WTC11 (cell line): Measurements from ENCODE around the gene MORC1. TPM values are rescaled to one million over a fixed set of nuclear protein-coding genes. Genes with fewer than 3 reads are reported as not detected.

Experiments
- ATAC-seq: fragments of 200-7000 bp; cut with Tn5 transposase; 2 replicates; pipeline ENCODE4 v1.10.0; 2021; ENCODE audit warnings: mild to moderate bottlenecking, moderate library complexity
- CTCF ChIA-PET: fragments of 300-600 bp; sonication (Branson Sonifier 250); formaldehyde crosslinking; loops from one replicate; lab custom pipeline; 2021; ENCODE audit warnings: antibody characterized with exemption; lab: Charles Lee
- POLR2A ChIA-PET: fragments of 350-600 bp; sonication (Branson Sonifier 250); formaldehyde crosslinking; loops from one replicate; lab custom pipeline; 2021; ENCODE audit warnings: antibody characterized with exemption; lab: Charles Lee
- DNase-seq: peaks from one replicate; pipeline ENCODE4 v3.0.0; 2021; ENCODE audit warnings: low spot score
- H3K27ac Mint-ChIP-seq: 2 replicates; pipeline ENCODE4 v1.8.0; 2021; ENCODE audit warnings: mixed read lengths
- H3K27me3 Mint-ChIP-seq: 2 replicates; pipeline ENCODE4 v1.8.0; 2021; ENCODE audit warnings: low read depth, mild to moderate bottlenecking, moderate library complexity, mixed read lengths
- H3K36me3 Mint-ChIP-seq: 2 replicates; pipeline ENCODE4 v1.8.0; 2021; ENCODE audit warnings: mixed read lengths
- H3K4me1 Mint-ChIP-seq: 2 replicates; pipeline ENCODE4 v1.8.0; 2022; ENCODE audit warnings: mixed read lengths
- H3K4me3 Mint-ChIP-seq: 2 replicates; pipeline ENCODE4 v1.8.0; 2021; ENCODE audit warnings: mild to moderate bottlenecking, moderate library complexity, mixed read lengths
- H3K9me3 Mint-ChIP-seq: 2 replicates; pipeline ENCODE4 v1.8.0; 2021; ENCODE audit warnings: mixed read lengths
- E2F1 ChIP-seq: sonication (generic); formaldehyde crosslinking; IDR thresholded peaks from 2 replicates; pipeline ENCODE4 v1.8.0; 2022; ENCODE audit warnings: mild to moderate bottlenecking, missing genetic modification reagents
- EMX1 ChIP-seq: fragments of 250-450 bp; sonication (Bioruptor Pico); IDR thresholded peaks from 2 replicates; pipeline ENCODE4 v1.8.0; 2021; ENCODE audit warnings: mild to moderate bottlenecking
- ESRRA ChIP-seq: sonication (generic); formaldehyde crosslinking; IDR thresholded peaks from 2 replicates; pipeline ENCODE4 v1.8.1; 2022; ENCODE audit warnings: mild to moderate bottlenecking, missing genetic modification reagents, borderline replicate concordance
- FOXP4 ChIP-seq: sonication (generic); formaldehyde crosslinking; IDR thresholded peaks from 2 replicates; pipeline ENCODE4 v1.8.0; 2022; ENCODE audit warnings: mild to moderate bottlenecking, missing genetic modification reagents
- MLX ChIP-seq: sonication (generic); formaldehyde crosslinking; IDR thresholded peaks from 2 replicates; pipeline ENCODE4 v1.8.1; 2023; ENCODE audit warnings: mild to moderate bottlenecking, missing genetic modification reagents, moderate library complexity
- TEAD1 ChIP-seq: sonication (generic); formaldehyde crosslinking; IDR thresholded peaks from 2 replicates; pipeline ENCODE4 v1.8.0; 2022; ENCODE audit warnings: mild to moderate bottlenecking, missing genetic modification reagents
- TEAD4 ChIP-seq: sonication (generic); formaldehyde crosslinking; IDR thresholded peaks from 2 replicates; pipeline ENCODE4 v1.8.0; 2022; ENCODE audit warnings: mild to moderate bottlenecking, missing genetic modification reagents
- ZBTB21 ChIP-seq: sonication (generic); formaldehyde crosslinking; IDR thresholded peaks from 2 replicates; pipeline ENCODE4 v1.8.1; 2023; ENCODE audit warnings: mild to moderate bottlenecking, missing genetic modification reagents, borderline replicate concordance
- ZNF317 ChIP-seq: sonication (generic); formaldehyde crosslinking; IDR thresholded peaks from 2 replicates; pipeline ENCODE4 v1.8.1; 2023; ENCODE audit warnings: low read depth, mild to moderate bottlenecking, moderate library complexity, missing genetic modification reagents, borderline replicate concordance
- ZNF512 ChIP-seq: sonication (generic); formaldehyde crosslinking; IDR thresholded peaks from 2 replicates; pipeline ENCODE4 v1.8.1; 2022; ENCODE audit warnings: missing genetic modification reagents, borderline replicate concordance
- total RNA-seq: library from RNA; stranded (reverse); gene quantifications from 3 replicates; pipeline ENCODE4 v1.2.3, GENCODE V29; 2021
- TF ChIP-seq, protein P1 (sequence below): fragments of 250-450 bp; sonication (Bioruptor Pico); IDR thresholded peaks from 2 replicates; pipeline ENCODE4 v2.1.2; 2022; ENCODE audit warnings: mild to moderate bottlenecking, moderate library complexity
- TF ChIP-seq, protein P2 (sequence below): sonication (generic); formaldehyde crosslinking; conservative IDR thresholded peaks from 2 replicates; pipeline ENCODE4 v1.8.1; 2023; ENCODE audit warnings: mild to moderate bottlenecking, low read depth, missing genetic modification reagents, moderate library complexity

Gene MORC1
- total RNA-seq, 1 experiment from 2014 or later: not detected

- TF ChIP-seq ZNF317 (CRISPR knock-in tag): no peak
- TF ChIP-seq, protein P1, sequence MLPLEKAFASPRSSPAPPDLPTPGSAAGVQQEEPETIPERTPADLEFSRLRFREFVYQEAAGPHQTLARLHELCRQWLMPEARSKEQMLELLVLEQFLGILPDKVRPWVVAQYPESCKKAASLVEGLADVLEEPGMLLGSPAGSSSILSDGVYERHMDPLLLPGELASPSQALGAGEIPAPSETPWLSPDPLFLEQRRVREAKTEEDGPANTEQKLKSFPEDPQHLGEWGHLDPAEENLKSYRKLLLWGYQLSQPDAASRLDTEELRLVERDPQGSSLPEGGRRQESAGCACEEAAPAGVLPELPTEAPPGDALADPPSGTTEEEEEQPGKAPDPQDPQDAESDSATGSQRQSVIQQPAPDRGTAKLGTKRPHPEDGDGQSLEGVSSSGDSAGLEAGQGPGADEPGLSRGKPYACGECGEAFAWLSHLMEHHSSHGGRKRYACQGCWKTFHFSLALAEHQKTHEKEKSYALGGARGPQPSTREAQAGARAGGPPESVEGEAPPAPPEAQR (CRISPR knock-in tag): no peak
These were observed at the start of gene MORC1 (continued) for GRCh38 chr3:109117939-109118338.

- H3K4me1 Mint-ChIP-seq: peaks cover 23% of the 10 kb centered on the region
- no peaks in the 10 kb centered on the region; the same call in 1 of the 2 replicates for H3K9me3 Mint-ChIP-seq
- no peak overlapping the region for H3K4me3 Mint-ChIP-seq
- ATAC-seq (no peak), DNase-seq (no peak)
- POLR2A ChIA-PET: no interaction called here
- CTCF ChIA-PET: no interaction called here
- H3K27ac Mint-ChIP-seq: no peak overlapping the region
- no peaks in the 10 kb centered on the region for H3K36me3 Mint-ChIP-seq
- TF ChIP-seq, protein P2, sequence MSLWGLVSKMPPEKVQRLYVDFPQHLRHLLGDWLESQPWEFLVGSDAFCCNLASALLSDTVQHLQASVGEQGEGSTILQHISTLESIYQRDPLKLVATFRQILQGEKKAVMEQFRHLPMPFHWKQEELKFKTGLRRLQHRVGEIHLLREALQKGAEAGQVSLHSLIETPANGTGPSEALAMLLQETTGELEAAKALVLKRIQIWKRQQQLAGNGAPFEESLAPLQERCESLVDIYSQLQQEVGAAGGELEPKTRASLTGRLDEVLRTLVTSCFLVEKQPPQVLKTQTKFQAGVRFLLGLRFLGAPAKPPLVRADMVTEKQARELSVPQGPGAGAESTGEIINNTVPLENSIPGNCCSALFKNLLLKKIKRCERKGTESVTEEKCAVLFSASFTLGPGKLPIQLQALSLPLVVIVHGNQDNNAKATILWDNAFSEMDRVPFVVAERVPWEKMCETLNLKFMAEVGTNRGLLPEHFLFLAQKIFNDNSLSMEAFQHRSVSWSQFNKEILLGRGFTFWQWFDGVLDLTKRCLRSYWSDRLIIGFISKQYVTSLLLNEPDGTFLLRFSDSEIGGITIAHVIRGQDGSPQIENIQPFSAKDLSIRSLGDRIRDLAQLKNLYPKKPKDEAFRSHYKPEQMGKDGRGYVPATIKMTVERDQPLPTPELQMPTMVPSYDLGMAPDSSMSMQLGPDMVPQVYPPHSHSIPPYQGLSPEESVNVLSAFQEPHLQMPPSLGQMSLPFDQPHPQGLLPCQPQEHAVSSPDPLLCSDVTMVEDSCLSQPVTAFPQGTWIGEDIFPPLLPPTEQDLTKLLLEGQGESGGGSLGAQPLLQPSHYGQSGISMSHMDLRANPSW (CRISPR knock-in tag): no peak
- TF ChIP-seq TEAD4: no peak
- TF ChIP-seq ZBTB21: no peak
- no peak for TF ChIP-seq EMX1 (CRISPR knock-in tag)
- H3K27me3 Mint-ChIP-seq: no peaks in the 10 kb centered on the region
These were observed 48.0 kb upstream of the MORC1 start for GRCh38 chr3:109165905-109166304.

DNA sequence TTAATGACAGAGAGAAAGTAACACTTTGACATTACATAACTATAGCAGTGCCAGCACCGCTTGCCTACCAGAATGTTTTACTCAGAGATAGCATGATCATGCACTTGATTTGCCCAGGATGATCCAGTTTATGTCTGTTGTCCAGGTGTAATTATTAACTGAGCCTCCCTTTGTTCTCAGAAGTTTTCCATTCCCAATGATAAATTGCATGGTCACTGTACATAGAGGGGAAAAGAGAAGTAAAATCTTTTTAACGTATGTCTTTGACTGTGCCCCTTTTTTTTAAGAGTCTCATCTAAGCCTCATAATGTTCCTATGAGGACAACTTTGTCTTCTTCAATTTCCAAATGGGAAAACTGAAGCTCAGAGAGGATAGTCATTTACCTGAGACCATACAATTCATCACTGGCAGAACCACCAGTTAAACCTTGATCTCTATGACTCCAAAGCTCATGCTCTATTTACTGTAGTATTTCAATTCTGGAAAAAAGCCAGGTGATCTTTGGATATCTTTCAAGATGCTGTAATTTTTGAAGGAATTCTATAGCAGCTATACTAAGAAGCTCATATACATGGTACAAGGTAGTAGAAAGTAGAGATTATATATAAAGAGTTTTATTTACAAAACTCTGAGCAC lies 43.7 kb upstream of the MORC1 start:
- Mint-ChIP-seq H3K27me3 (no peaks in the 10 kb centered on the region), H3K9me3 (peaks cover 16% of the 10 kb centered on the region), H3K4me1 (peaks cover 8% of the 10 kb centered on the region), H3K27ac (no peak overlapping the region), H3K4me3 (no peak overlapping the region), H3K36me3 (peaks cover 5% of the 10 kb centered on the region)
- TF ChIP-seq E2F1 (CRISPR knock-in tag) (no peak), MLX (no peak)
- POLR2A ChIA-PET: no interaction called here
- ATAC-seq: no peak
- no peak for DNase-seq
- CTCF ChIA-PET: no interaction called here

DNA sequence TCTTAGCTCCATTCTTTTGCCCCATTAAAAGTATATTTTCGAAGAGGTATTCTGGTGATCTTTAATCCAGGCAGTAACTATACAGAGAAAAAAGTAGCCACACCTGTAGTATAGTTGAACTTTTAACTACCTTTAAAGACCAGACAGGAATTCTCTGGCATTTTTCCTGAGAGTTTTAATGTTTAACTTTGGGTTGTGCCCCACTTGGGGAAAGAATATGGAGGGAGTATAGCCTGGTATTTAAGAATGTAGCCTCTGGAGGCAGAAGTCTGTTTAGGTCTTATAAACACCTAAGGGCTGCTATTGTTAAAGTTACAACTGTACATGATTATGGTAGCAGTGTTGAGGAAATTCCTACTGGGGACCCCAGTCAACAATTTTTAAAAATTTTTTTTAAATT lies 37.9 kb upstream of the MORC1 start:
- H3K9me3 Mint-ChIP-seq: peaks cover 16% of the 10 kb centered on the region
- no peak overlapping the region for H3K27ac Mint-ChIP-seq
- POLR2A ChIA-PET: no interaction called here
- H3K4me1 Mint-ChIP-seq: no peaks in the 10 kb centered on the region
- H3K27me3 Mint-ChIP-seq: no peaks in the 10 kb centered on the region
- CTCF ChIA-PET: no interaction called here
- DNase-seq (no peak), ATAC-seq (peak; percentile 67)
- H3K36me3 Mint-ChIP-seq: peaks cover 5% of the 10 kb centered on the region
- no peak overlapping the region for H3K4me3 Mint-ChIP-seq
- TF ChIP-seq FOXP4 (CRISPR knock-in tag): no peak
- TF ChIP-seq ZNF512 (CRISPR knock-in tag): no peak
- TF ChIP-seq ESRRA (CRISPR knock-in tag): no peak
- TF ChIP-seq TEAD1: no peak
